ENCODE measurements around the gene COPB1.

The COPB1 gene

DNA sequence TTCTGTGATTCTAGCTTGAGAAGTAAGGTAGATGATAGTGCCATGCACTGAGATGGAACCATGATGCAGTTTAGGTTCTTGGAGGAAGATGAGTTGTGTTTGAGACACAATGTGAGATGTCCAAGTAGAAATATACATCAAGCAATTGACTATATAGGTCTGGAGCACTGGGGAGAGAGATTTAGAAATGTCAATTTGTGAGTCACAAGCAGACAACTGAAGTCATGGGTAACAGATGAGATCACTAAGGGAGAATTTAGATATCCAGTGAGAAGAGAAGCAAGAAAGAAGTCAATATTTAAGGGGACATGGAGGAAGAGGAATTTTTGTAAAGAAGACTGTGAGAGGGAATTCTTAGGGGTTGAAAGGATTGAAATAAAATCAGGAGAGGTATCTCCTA lies 75.5 kb downstream of the COPB1 start:
- Histone ChIP-seq H3K27ac (no peak overlapping the region), H3K27me3 (ENCODE audit: insufficient read depth, low read depth, severe bottlenecking) (no peaks in the 10 kb centered on the region), H3K9me3 (ENCODE audit: severe bottlenecking) (no peaks in the 10 kb centered on the region), H3K36me3 (no peaks in the 10 kb centered on the region), H3K4me3 (ENCODE audit: low read depth, low read length) (no peak overlapping the region)
- no peak for TF ChIP-seq CTCF (IDR thresholded peaks at IDR 0.05; ENCODE audit: low read depth, low read length)
- no peak for DNase-seq

GRCh38 chr11:14423633-14424032 lies 76.0 kb downstream of the COPB1 start:
- Histone ChIP-seq H3K27ac (no peak overlapping the region), H3K9me3 (ENCODE audit: severe bottlenecking) (no peaks in the 10 kb centered on the region), H3K27me3 (ENCODE audit: insufficient read depth, low read depth, severe bottlenecking) (no peaks in the 10 kb centered on the region), H3K36me3 (no peaks in the 10 kb centered on the region), H3K4me3 (ENCODE audit: low read depth, low read length) (no peak overlapping the region)
- no peak for TF ChIP-seq CTCF (IDR thresholded peaks at IDR 0.05; ENCODE audit: low read depth, low read length)
- DNase-seq, result no peak

DNA sequence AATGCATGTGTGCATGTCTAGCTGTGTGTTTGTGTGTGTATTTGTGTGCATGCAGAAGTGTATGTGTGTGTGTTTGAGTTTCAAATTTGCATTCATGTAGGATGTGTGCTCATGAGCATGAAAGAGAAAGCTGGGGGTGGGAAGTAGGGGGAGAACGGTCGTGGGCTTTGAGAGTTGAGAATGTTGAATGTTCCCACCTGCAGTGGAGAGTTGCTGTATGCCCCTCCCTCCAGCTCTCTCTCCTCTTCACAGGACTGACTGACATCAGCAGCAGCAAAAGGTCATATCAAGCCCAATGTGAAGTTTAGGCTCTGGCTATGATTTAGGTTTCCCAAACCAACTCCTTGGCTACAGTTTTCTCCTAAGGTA lies 76.8 kb downstream of the COPB1 start:
- no peak overlapping the region for H3K27ac ChIP-seq

GRCh38 chr11:14422052-14422813 lies 77.4 kb downstream of the COPB1 start:
- Histone ChIP-seq H3K9me3 (ENCODE audit: severe bottlenecking) (no peaks in the 10 kb centered on the region), H3K27me3 (ENCODE audit: insufficient read depth, low read depth, severe bottlenecking) (no peaks in the 10 kb centered on the region), H3K27ac (no peak overlapping the region), H3K36me3 (no peaks in the 10 kb centered on the region), H3K4me3 (ENCODE audit: low read depth, low read length) (no peak overlapping the region)
- DNase-seq, result peak; percentile 76
- no peak for TF ChIP-seq CTCF (IDR thresholded peaks at IDR 0.05; ENCODE audit: low read depth, low read length)

More for the DNA sequence above, 76.8 kb downstream of the COPB1 start:
- Histone ChIP-seq H3K4me3 (ENCODE audit: low read depth, low read length) (no peak overlapping the region), H3K9me3 (ENCODE audit: severe bottlenecking) (no peaks in the 10 kb centered on the region), H3K27me3 (ENCODE audit: insufficient read depth, low read depth, severe bottlenecking) (no peaks in the 10 kb centered on the region), H3K36me3 (no peaks in the 10 kb centered on the region)
- TF ChIP-seq CTCF (IDR thresholded peaks at IDR 0.05; ENCODE audit: low read depth, low read length), result no peak
- DNase-seq, result no peak

- H3K27me3 ChIP-seq (ENCODE audit: insufficient read depth, low read depth, severe bottlenecking), result no peaks in the 10 kb centered on the region
- no peaks in the 10 kb centered on the region for H3K36me3 ChIP-seq
- H3K27ac ChIP-seq, result no peak overlapping the region
- no peak for DNase-seq
- H3K4me3 ChIP-seq (ENCODE audit: low read depth, low read length), result no peak overlapping the region
- H3K9me3 ChIP-seq (ENCODE audit: severe bottlenecking), result no peaks in the 10 kb centered on the region
- TF ChIP-seq CTCF (IDR thresholded peaks at IDR 0.05; ENCODE audit: low read depth, low read length), result no peak
Measured at GRCh38 chr11:14420223-14420622, 79.4 kb downstream of the COPB1 start.

Measured in WERI-Rb-1 (cell line).